Nephron progenitor cell (in vitro differentiated cells): ENCODE results near the gene ELAC2.

ENCODE experiments used
- DNase-seq: peaks from one replicate; pipeline ENCODE4 v3.0.0; 2021
- H3K27ac Mint-ChIP-seq: 2 replicates; pipeline ENCODE4 v1.8.0; 2021; ENCODE audit warnings: mild to moderate bottlenecking, moderate library complexity, mixed read lengths
- H3K27me3 Mint-ChIP-seq: 2 replicates; pipeline ENCODE4 v1.8.0; 2021; ENCODE audit warnings: mild to moderate bottlenecking, low read depth, mixed read lengths; ENCODE audit not compliant: poor library complexity
- H3K36me3 Mint-ChIP-seq: 2 replicates; pipeline ENCODE4 v1.8.0; 2021; ENCODE audit warnings: low read depth, mixed read lengths
- H3K4me1 Mint-ChIP-seq: 2 replicates; pipeline ENCODE4 v1.8.0; 2021; ENCODE audit warnings: mixed read lengths
- H3K4me3 Mint-ChIP-seq: 2 replicates; pipeline ENCODE4 v1.8.0; 2021; ENCODE audit warnings: mild to moderate bottlenecking, moderate library complexity, mixed read lengths
- H3K9me3 Mint-ChIP-seq: 2 replicates; pipeline ENCODE4 v1.8.0; 2021; ENCODE audit warnings: mild to moderate bottlenecking, moderate library complexity, mixed read lengths
- CTCF ChIP-seq: fragments of 200-600 bp; sonication (generic); IDR thresholded peaks from 2 replicates; pipeline ENCODE4 v1.5.0; 2021; ENCODE audit warnings: antibody characterized with exemption

ELAC2 gene

GRCh38 chr17:13047011-13047606 lies 29.3 kb upstream of the ELAC2 start:
- TF ChIP-seq CTCF = no peak
- Mint-ChIP-seq H3K4me3 (no peak overlapping the region), H3K27me3 (peaks cover 19% of the 10 kb centered on the region), H3K36me3 (no peaks in the 10 kb centered on the region), H3K9me3 (no peaks in the 10 kb centered on the region), H3K4me1 (peaks cover 15% of the 10 kb centered on the region), H3K27ac (peak overlapping the region; percentile 10)
- DNase-seq = no peak

GRCh38 chr17:13046361-13046760 lies 28.5 kb upstream of the ELAC2 start:
- no peak for TF ChIP-seq CTCF
- Mint-ChIP-seq H3K4me1 (peaks cover 15% of the 10 kb centered on the region), H3K27ac (no peak overlapping the region), H3K36me3 (no peaks in the 10 kb centered on the region), H3K4me3 (no peak overlapping the region), H3K27me3 (peaks cover 19% of the 10 kb centered on the region), H3K9me3 (no peaks in the 10 kb centered on the region)
- no peak for DNase-seq

- Mint-ChIP-seq H3K4me3 (no peak overlapping the region), H3K9me3 (no peaks in the 10 kb centered on the region), H3K4me1 (peaks cover 15% of the 10 kb centered on the region), H3K36me3 (no peaks in the 10 kb centered on the region), H3K27me3 (peaks cover 16% of the 10 kb centered on the region), H3K27ac (no peak overlapping the region)
- TF ChIP-seq CTCF = no peak
- DNase-seq = no peak
Measured at GRCh38 chr17:13044572-13045065, 26.8 kb upstream of the ELAC2 start.

- TF ChIP-seq CTCF = no peak
- Mint-ChIP-seq H3K27me3 (peaks cover 2% of the 10 kb centered on the region), H3K9me3 (peaks cover 34% of the 10 kb centered on the region), H3K4me1 (no peaks in the 10 kb centered on the region), H3K27ac (no peak overlapping the region), H3K36me3 (peaks cover 16% of the 10 kb centered on the region), H3K4me3 (no peak overlapping the region)
- DNase-seq = no peak
Measured at GRCh38 chr17:13038931-13039665, 21.3 kb upstream of the ELAC2 start.

GRCh38 chr17:13036751-13037150 lies 18.9 kb upstream of the ELAC2 start:
- Mint-ChIP-seq H3K4me3 (no peak overlapping the region), H3K9me3 (peaks cover 35% of the 10 kb centered on the region), H3K27me3 (peaks cover 2% of the 10 kb centered on the region), H3K4me1 (no peaks in the 10 kb centered on the region), H3K27ac (no peak overlapping the region), H3K36me3 (peaks cover 16% of the 10 kb centered on the region)
- no peak for DNase-seq
- TF ChIP-seq CTCF = no peak
